H1 (cell line): ENCODE results near the gene PCED1B.

ENCODE experiments used
- CBX8 ChIP-seq: fragments of 300-800, 300-1000 bp; sonication (generic); IDR thresholded peaks from 2 replicates; pipeline ENCODE4 v1.7.1; 2016; ENCODE audit warnings: low read depth, low read length, borderline replicate concordance
- CTCF ChIP-seq, 3 experiments: IDR thresholded peaks; 1 replicate in 2 of 3; 2 replicates in 1 of 3; pipeline versions ENCODE4 v1.5.1 to v1.6.1; 2011; ENCODE audit warnings: low read length in 3 of 3, mild to moderate bottlenecking in 3 of 3, inconsistent platforms in 2 of 3, low read depth in 1 of 3, moderate library complexity in 1 of 3; ENCODE audit not compliant: insufficient read depth in 1 of 3; ENCODE audit errors: control extremely low read depth in 1 of 3
- HDAC2 ChIP-seq, 2 experiments: fragments of 300-600 bp in 1 of 2; sonication (generic) in 1 of 2; IDR thresholded peaks; 2 replicates each; pipeline ENCODE4 v1.6.1; 2011 to 2012; ENCODE audit warnings: low read depth in 2 of 2, low read length in 2 of 2, mild to moderate bottlenecking in 2 of 2, moderate library complexity in 2 of 2, borderline replicate concordance in 1 of 2, inconsistent platforms in 1 of 2
- JUND ChIP-seq: IDR thresholded peaks from 2 replicates; pipeline ENCODE4 v1.6.1; 2011; ENCODE audit warnings: mild to moderate bottlenecking, improper control_type of control experiment, low read length
- KDM5A ChIP-seq: fragments of 200-600 bp; IDR thresholded peaks from 2 replicates; pipeline ENCODE4 v1.7.1; 2012; ENCODE audit warnings: mild to moderate bottlenecking, low read length, inconsistent platforms, mixed read lengths
- POLR2A ChIP-seq, 2 experiments: IDR thresholded peaks; 1 replicate in 1 of 2; 2 replicates in 1 of 2; pipeline ENCODE4 v1.6.1; 2011; ENCODE audit warnings: low read depth in 2 of 2, low read length in 2 of 2, mild to moderate bottlenecking in 2 of 2; ENCODE audit errors: control extremely low read depth in 1 of 2
- SRF ChIP-seq: IDR thresholded peaks from 2 replicates; pipeline ENCODE4 v1.6.1; 2011; ENCODE audit warnings: mild to moderate bottlenecking, low read depth, low read length, moderate library complexity
- TEAD4 ChIP-seq: IDR thresholded peaks from 2 replicates; pipeline ENCODE4 v1.6.1; 2012; ENCODE audit warnings: low read depth, low read length, inconsistent platforms, mixed read lengths

GRCh38 chr12:47160316-47161244 is 81.2 kb downstream of the PCED1B start:
- no peak for TF ChIP-seq HDAC2 (IDR thresholded peaks at IDR 0.05; ENCODE audit: borderline replicate concordance in 1 of 2, low read depth in 2 of 2, low read length in 2 of 2)
- TF ChIP-seq KDM5A = no peak
- no peak for TF ChIP-seq CTCF (IDR thresholded peaks at IDR 0.05; ENCODE audit: control extremely low read depth in 1 of 3, insufficient read depth in 1 of 3, low read depth in 1 of 3, low read length in 3 of 3)
- no peak for TF ChIP-seq POLR2A (IDR thresholded peaks at IDR 0.05; ENCODE audit: control extremely low read depth in 1 of 2, low read depth in 2 of 2, low read length in 2 of 2)
- TF ChIP-seq TEAD4 = no peak
- TF ChIP-seq SRF = no peak
- TF ChIP-seq CBX8 = no peak
- no peak for TF ChIP-seq JUND
